Measurements from ENCODE around the gene ZNF780A. TPM values are rescaled to one million over a fixed set of nuclear protein-coding genes. Genes with fewer than 3 reads are reported as not detected.
"Not testable (repeated sequence)": the region's sequence is repeated elsewhere in the genome, so short reads cannot be mapped to it uniquely, and the experiment has no call there.

Gene ZNF780A
- total RNA-seq, 1 donor from 2014 or later: 30.2 TPM

DNA sequence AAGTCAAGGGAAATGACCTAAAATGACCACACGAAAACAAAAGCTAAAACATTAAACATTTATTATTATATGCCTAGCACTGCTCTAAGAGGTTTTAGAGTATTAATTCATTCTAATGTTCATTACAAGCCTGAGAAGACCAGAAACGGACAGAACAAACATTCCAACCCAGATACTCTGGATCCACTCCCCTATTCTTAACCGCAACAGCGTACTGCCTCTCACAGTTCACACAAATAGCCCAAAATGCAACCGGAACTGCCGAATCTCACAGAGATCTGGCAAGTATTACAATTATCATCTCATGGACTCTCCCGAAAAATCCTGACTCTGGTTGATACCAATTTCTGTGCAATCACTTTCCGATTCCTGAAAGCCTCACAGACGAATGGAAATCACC, 36.1 kb downstream of the ZNF780A start:
- Histone ChIP-seq H3K27ac (no peak overlapping the region), H2AFZ (replicated peaks) (no peak overlapping the region), H4K20me1 (ENCODE audit: low read depth) (no peaks in the 10 kb centered on the region), H3K4me3 (peak overlapping the region; percentile 92), H3K36me3 (no peaks in the 10 kb centered on the region), H3K9me3 (ENCODE audit: low read depth) (peaks cover 10% of the 10 kb centered on the region), H3K79me2 (ENCODE audit: low read depth) (peaks cover 55% of the 10 kb centered on the region), H3K4me2 (peak overlapping the region; percentile 86), H3K4me1 (peaks cover 5% of the 10 kb centered on the region), H3F3A (ENCODE audit: low read depth) (no peaks in the 10 kb centered on the region), H3K9ac (no peak overlapping the region), H3K27me3 (no peaks in the 10 kb centered on the region)
- TF ChIP-seq EZH2phosphoT487 (IDR thresholded peaks at IDR 0.05) (no peak), EZH2 (IDR thresholded peaks at IDR 0.05) (no peak)
- TF ChIP-seq, protein P1, sequence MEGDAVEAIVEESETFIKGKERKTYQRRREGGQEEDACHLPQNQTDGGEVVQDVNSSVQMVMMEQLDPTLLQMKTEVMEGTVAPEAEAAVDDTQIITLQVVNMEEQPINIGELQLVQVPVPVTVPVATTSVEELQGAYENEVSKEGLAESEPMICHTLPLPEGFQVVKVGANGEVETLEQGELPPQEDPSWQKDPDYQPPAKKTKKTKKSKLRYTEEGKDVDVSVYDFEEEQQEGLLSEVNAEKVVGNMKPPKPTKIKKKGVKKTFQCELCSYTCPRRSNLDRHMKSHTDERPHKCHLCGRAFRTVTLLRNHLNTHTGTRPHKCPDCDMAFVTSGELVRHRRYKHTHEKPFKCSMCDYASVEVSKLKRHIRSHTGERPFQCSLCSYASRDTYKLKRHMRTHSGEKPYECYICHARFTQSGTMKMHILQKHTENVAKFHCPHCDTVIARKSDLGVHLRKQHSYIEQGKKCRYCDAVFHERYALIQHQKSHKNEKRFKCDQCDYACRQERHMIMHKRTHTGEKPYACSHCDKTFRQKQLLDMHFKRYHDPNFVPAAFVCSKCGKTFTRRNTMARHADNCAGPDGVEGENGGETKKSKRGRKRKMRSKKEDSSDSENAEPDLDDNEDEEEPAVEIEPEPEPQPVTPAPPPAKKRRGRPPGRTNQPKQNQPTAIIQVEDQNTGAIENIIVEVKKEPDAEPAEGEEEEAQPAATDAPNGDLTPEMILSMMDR (IDR thresholded peaks at IDR 0.05): no peak
- Mint-ChIP-seq H3K4me1 (peaks cover 19% of the 10 kb centered on the region), H3K36me3 (peaks cover 41% of the 10 kb centered on the region), H3K9me3 (peaks cover 59% of the 10 kb centered on the region), H3K27me3 (ENCODE audit: insufficient read depth, low read depth) (peaks cover 4% of the 10 kb centered on the region), H3K4me3 (peak overlapping the region; percentile 100), H3K27ac (no peak overlapping the region)
- no peak for DNase-seq (ENCODE audit: low spot score)

DNA sequence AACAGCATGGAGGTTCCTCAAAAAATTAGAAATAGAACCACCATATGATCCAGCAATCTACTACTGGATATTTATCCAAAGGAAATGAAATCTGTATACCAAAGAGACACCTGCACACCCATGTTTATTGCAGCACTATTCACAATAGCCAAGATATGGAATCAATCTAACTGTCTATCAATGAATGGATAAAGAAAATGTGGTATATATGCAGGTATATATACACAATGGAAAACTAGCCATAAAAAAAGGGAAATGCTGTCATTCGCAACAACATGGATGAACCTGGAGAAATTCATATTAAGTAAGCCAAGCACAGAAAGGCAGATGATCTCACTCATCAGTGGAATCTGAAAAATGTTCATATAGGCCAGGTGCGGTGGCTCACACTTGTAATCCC, 37.3 kb downstream of the ZNF780A start:
- Histone ChIP-seq H3K9me3 (ENCODE audit: low read depth) (peaks cover 6% of the 10 kb centered on the region), H3K27me3 (no peaks in the 10 kb centered on the region), H3K4me3 (no peak overlapping the region), H3K9ac (no peak overlapping the region), H3K79me2 (ENCODE audit: low read depth) (peaks cover 55% of the 10 kb centered on the region), H2AFZ (replicated peaks) (no peak overlapping the region), H3K4me2 (no peak overlapping the region), H3F3A (ENCODE audit: low read depth) (no peaks in the 10 kb centered on the region), H3K27ac (no peak overlapping the region), H4K20me1 (ENCODE audit: low read depth) (no peaks in the 10 kb centered on the region), H3K4me1 (peaks cover 5% of the 10 kb centered on the region), H3K36me3 (no peaks in the 10 kb centered on the region)
- TF ChIP-seq, protein P1 (IDR thresholded peaks at IDR 0.05): no peak
- TF ChIP-seq EZH2phosphoT487 (IDR thresholded peaks at IDR 0.05): no peak
- TF ChIP-seq EZH2 (IDR thresholded peaks at IDR 0.05): no peak
- Mint-ChIP-seq H3K9me3 (peaks cover 55% of the 10 kb centered on the region), H3K4me1 (peaks cover 19% of the 10 kb centered on the region), H3K27ac (no peak overlapping the region), H3K4me3 (no peak overlapping the region), H3K27me3 (ENCODE audit: insufficient read depth, low read depth) (peaks cover 4% of the 10 kb centered on the region), H3K36me3 (peaks cover 48% of the 10 kb centered on the region)
- DNase-seq (ENCODE audit: low spot score): no peak

DNA sequence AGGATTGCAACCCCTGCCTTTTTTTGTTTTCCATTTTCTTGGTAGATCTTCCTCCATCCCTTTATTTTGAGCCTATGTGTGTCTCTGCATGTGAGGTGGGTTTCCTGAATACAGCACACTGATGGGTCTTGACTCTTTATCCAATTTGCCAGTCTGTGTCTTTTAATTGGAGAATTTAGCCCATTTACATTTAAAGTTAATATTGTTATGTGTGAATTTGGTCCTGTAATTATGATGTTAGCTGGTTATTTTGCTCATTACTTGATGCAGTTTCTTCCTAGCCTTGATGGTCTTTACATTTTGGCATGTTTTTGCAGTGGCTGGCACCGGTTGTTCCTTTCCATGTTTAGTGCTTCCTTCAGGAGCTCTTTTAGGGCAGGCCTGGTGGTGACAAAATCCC, 49.0 kb downstream of the ZNF780A start:
- H3K27ac ChIP-seq; H3K4me1 ChIP-seq; H3K4me3 Mint-ChIP-seq; H3K4me2 ChIP-seq; H4K20me1 ChIP-seq (ENCODE audit: low read depth); H3K27ac Mint-ChIP-seq; H3K4me3 ChIP-seq; H3K9ac ChIP-seq; H3F3A ChIP-seq (ENCODE audit: low read depth); DNase-seq (ENCODE audit: low spot score); H3K27me3 Mint-ChIP-seq (ENCODE audit: insufficient read depth, low read depth); H2AFZ ChIP-seq (replicated peaks); H3K79me2 ChIP-seq (ENCODE audit: low read depth); H3K27me3 ChIP-seq; H3K4me1 Mint-ChIP-seq: not testable (repeated sequence)
- Mint-ChIP-seq H3K9me3 (peaks cover 59% of the 10 kb centered on the region), H3K36me3 (peaks cover 51% of the 10 kb centered on the region)
- Histone ChIP-seq H3K9me3 (ENCODE audit: low read depth) (peaks cover 18% of the 10 kb centered on the region), H3K36me3 (peaks cover 30% of the 10 kb centered on the region)

DNA sequence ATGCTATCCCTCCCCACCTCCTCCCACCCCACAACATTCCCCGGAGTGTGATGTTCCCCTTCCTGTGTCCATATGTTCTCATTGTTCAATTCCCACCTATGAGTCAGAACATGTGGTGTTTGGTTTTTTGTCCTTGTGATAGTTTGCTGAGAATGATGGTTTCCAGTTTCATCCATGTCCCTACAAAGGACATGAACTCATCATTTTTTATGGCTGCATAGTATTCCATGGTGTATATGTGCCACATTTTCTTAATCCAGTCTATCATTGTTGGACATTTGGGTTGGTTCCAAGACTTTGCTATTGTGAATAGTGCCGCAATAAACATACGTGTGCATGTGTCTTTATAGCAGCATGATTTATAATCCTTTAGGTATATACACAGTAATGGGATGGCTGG, 52.7 kb downstream of the ZNF780A start:
- H3K27me3 Mint-ChIP-seq (ENCODE audit: insufficient read depth, low read depth); H3K27me3 ChIP-seq; DNase-seq (ENCODE audit: low spot score); H4K20me1 ChIP-seq (ENCODE audit: low read depth); H2AFZ ChIP-seq (replicated peaks); H3K4me3 Mint-ChIP-seq; H3K27ac ChIP-seq; H3K9ac ChIP-seq; H3K4me2 ChIP-seq; H3K4me1 Mint-ChIP-seq; H3K79me2 ChIP-seq (ENCODE audit: low read depth); H3K4me1 ChIP-seq; H3K36me3 ChIP-seq; H3F3A ChIP-seq (ENCODE audit: low read depth); H3K4me3 ChIP-seq; H3K27ac Mint-ChIP-seq: not testable (repeated sequence)
- H3K9me3 ChIP-seq (ENCODE audit: low read depth): peaks cover 35% of the 10 kb centered on the region
- H3K9me3 Mint-ChIP-seq: peaks cover 62% of the 10 kb centered on the region
- H3K36me3 Mint-ChIP-seq: peaks cover 53% of the 10 kb centered on the region

Measured in neural progenitor cell (in vitro differentiated cells).